ENCODE measurements around the gene CLDN1.
"Not testable (repeated sequence)": the region's sequence is repeated elsewhere in the genome, so short reads cannot be mapped to it uniquely, and the experiment has no call there.

CLDN1 gene

DNA sequence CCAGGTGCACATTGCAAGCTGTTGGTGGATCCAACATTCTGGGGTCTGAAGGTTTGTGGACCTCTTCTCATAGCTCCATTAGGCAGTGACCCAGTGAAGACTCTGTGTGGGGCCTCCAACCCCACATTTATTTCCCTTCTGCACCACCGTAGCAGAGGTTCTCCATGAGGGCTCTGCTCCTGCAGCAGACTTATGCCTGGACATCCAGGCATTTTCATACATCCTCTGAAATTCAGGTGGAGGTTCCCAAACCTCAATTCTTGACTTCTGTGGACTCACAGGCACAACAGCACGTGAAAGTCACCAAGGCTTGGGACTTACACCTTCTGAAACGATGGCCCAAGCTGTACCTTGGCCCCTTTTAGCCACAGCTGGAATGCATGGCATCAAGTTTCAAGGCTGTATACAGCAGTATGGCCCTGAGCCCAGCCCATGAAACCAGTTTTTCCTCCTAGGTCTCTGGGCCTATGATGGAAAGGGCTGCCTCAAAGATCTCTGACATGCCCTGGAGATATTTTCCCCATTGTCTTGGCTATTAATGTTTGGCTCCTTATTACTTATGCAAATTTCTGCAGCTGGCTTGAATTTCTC, 30.2 kb downstream of the CLDN1 start:
- DNase-seq = no peak

GRCh38 chr3:190289989-190290388, 32.3 kb downstream of the CLDN1 start:
- DNase-seq = no peak

- no peak for DNase-seq
Measured at GRCh38 chr3:190288836-190289235, 33.4 kb downstream of the CLDN1 start.

GRCh38 chr3:190286014-190286413, 36.2 kb downstream of the CLDN1 start:
- no peak for DNase-seq

DNA sequence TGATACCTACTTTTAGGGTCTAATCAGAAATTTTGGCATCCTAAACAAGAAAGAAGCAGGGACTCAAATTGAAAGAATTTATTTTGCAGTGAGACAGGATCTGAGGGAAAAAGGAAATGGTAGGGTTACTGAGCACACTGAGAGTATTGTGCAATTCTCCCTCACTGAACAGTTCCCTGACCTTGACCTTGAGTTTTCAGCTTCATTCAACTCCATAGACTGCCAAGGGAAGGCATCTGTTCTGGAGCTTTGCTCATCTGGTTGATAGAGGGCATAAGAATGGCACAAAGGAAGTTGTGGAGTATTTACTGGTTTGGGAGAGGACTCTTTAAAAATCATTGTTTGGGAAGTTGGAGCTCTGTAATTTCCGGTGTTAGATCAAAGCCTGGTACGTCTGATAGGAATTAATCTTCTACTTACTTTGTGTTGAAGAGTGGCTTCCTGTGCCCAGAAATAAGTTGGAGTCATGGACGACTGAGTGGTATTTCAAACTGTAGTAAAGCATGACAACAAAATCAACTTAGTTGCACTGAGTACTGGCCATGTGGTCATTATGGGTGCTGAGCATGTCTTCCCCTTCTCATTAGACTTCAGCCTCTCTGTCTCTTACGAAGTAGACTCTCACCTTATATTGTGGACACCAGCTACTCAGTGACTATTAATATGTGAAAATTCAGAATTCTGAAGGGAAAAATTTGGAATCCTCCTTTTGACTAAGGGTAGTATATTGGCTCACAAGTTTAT, 40.8 kb downstream of the CLDN1 start:
- no peak for DNase-seq

DNA sequence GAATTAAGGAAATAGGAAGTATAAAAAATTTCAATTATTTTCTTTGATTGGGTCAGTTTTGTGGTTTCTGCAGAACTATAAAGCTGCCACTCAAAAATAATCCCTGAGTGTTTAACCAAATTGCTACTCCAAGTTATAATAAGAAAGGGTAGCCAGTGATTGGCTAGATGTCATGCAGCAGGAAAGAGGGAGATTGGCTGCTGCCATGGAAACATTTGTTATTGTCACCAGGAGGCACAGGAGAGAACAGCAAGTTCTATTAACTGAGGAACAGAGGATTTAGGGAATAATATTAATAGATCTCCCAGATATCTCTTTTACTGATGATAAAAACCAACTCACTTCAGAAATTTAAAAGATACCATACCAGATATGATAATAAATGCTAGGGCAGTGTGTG, 42.6 kb downstream of the CLDN1 start:
- no peak for DNase-seq

- no peak for DNase-seq
Measured at GRCh38 chr3:190272747-190273146, 49.5 kb downstream of the CLDN1 start.

GRCh38 chr3:190269101-190269500, 53.1 kb downstream of the CLDN1 start:
- no peak for DNase-seq

- not testable (repeated sequence) for DNase-seq
Measured at GRCh38 chr3:190267464-190267863, 54.8 kb downstream of the CLDN1 start.

DNA sequence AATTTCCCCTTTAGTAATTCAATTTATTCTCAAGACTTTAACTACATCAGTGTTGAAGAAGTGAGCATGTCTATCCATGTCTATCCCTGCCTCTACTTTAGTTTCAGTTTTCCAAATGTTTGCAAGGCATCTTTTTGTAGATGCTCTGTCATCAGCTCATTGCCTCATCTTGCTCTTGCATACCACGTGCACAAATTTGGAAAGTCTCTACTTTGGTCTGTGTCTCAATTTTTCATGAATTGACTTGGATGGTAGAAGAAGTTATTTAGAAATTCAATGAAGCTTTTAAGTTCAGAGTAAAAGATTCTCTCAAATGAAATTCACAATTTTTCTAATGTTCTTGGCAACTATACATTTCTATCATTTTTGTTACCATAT, 55.3 kb downstream of the CLDN1 start:
- DNase-seq = no peak

DNA sequence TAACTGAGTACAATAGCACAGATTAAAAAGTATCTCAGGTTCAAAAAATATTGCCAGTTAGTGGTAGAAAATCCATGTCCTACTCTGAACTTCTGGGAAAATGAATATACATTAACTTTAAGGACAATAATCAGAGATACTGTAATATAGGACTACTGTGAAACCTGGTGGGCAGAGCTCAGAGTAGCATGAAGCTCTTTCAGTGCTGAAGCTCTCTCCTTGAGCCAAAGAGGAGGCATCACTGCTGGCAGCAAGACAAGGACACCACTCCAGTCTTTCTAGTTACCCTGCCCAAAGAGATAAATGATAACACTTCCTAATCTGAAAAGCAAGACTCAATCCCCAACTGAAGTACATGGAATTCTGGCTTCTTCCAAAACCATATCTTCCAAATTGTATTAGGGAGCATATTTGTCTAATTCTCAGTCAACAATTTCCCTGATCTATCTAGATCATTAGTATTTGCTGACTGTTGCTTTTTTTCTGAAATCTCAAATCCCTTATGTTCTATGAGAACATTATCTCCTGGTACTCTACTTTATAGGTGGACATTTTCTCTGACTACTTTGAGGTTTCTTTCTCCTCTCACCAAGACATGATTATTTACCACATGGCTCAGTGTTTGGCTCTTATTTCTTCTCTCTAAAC, 55.9 kb downstream of the CLDN1 start:
- DNase-seq = no peak

DNA sequence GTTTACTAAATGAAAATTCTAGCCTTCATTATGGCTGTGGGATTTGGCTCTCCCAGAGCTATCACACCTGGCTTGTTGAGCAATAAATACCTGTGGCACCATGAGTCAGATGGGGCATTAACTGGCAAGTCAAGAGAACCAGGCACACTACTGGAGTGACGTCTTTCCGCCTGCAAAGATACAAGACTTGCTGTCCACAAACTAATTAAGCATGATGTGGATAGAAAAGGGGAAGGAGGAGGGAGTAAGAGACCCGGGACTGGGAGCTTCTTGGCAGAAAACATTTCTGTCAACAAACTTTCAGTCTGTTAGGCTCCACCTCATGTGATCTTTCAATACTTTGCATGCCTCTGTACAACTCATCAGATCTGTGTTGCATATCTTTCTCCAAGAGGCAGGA, 56.5 kb downstream of the CLDN1 start:
- no peak for DNase-seq

- no peak for DNase-seq
Measured at GRCh38 chr3:190265126-190265525, 57.1 kb downstream of the CLDN1 start.

- no peak for DNase-seq
Measured at GRCh38 chr3:190261740-190262139, 60.5 kb downstream of the CLDN1 start.

- DNase-seq = no peak
Measured at GRCh38 chr3:190261015-190261414, 61.2 kb downstream of the CLDN1 start.

DNA sequence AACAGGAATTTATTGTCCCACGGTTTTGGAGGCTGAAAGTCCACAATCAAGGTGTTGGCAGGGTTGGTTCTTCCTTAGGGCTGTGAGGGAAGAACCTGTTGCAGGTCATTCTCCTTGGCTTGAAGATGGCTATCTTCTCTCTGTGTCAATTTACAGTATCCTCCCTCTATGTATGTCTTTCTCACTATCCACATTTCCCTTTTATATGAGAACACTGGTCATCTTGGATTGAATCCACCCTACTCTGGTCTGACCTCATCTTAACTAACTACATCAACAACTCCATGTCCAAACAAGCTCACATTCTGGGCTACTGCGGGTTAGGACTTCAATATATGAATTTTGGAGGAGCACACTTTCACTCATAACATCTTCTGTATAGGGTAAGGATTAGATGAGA, 61.9 kb downstream of the CLDN1 start:
- no peak for DNase-seq

DNA sequence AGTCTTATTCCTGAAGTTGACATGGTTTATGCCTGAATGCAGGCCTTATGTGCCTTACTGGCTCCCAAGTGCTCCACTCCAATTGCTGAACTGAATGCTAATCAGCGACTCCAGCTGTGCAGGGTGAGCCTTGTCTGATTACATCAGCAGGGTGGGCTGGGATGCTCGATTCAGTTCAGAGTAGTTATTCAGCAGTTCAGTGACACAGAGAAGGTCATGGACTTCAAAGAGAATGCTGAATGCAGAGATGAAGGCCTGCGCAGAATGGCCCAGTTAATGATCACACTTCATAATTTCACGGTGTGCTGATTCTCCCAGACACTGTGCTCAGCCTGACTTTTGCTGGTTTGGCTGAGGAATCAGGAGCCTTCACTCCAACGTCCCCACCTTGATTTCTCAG, 63.6 kb downstream of the CLDN1 start:
- DNase-seq = no peak

Measured in activated CD4-positive, alpha-beta T cell treated with anti-CD3 and anti-CD28 coated beads, Interleukin-2, Interleukin-6, amounts not matched to agents 100 ng/mL and 50 ng/mL, durations not matched to agents 16 hours and 8 hours (primary cell).